ENCODE results near the gene LSP1. TPM values are rescaled to one million over a fixed set of nuclear protein-coding genes. Genes with fewer than 3 reads are reported as not detected.

LSP1 gene
- total RNA-seq, 1 donor = 357 TPM

Other genes with a start within 250 kb of the LSP1 start
- gene KRTAP5-3, start 244.6 kb upstream of the LSP1 start, total RNA-seq = not detected
- gene KRTAP5-4, start 230.9 kb upstream of the LSP1 start, total RNA-seq = not detected
- not detected for gene KRTAP5-5, start 223.3 kb upstream of the LSP1 start, total RNA-seq
- gene KRTAP5-6, start 155.9 kb upstream of the LSP1 start, total RNA-seq = not detected
- gene IFITM10, start 102.5 kb upstream of the LSP1 start, total RNA-seq = 4.8 TPM
- 253 TPM for gene CTSD, start 89.2 kb upstream of the LSP1 start, total RNA-seq
- gene SYT8, start 18.1 kb upstream of the LSP1 start, total RNA-seq = not detected
- gene TNNI2, start 14.1 kb upstream of the LSP1 start, total RNA-seq = 8.6 TPM
- not detected for gene PRR33, start 38.8 kb downstream of the LSP1 start, total RNA-seq
- 5.1 TPM for gene TNNT3, start 66.6 kb downstream of the LSP1 start, total RNA-seq
- 65.4 TPM for gene MRPL23, start 94.2 kb downstream of the LSP1 start, total RNA-seq
- gene H19, start 144.8 kb downstream of the LSP1 start, total RNA-seq = not detected

Data from mononuclear cell (primary cell).